ENCODE data around the gene C22orf31.

- no peak for TF ChIP-seq CTCF (conservative IDR thresholded peaks at IDR 0.05; ENCODE audit: low read depth, low read length)
- no peak for TF ChIP-seq EZH2phosphoT487 (IDR thresholded peaks at IDR 0.05; ENCODE audit: borderline replicate concordance, low read length)
- no peak for TF ChIP-seq EZH2 (IDR thresholded peaks at IDR 0.05; ENCODE audit: low read length, unreplicated experiment)
Observed at GRCh38 chr22:29110946-29111345, 49.3 kb upstream of the C22orf31 start.
